HL-60 (cell line): ENCODE data around the gene FARS2.

Experiments used
- DNase-seq, 2 experiments: peaks; one replicate each; pipeline ENCODE4 v3.0.0-alpha.2; 2010 to 2020; ENCODE audit warnings: low read depth in 1 of 2, low spot score in 1 of 2
- H3K27ac ChIP-seq: fragments of 250-450 bp; sonication (Bioruptor Pico); replicated peaks from 2 replicates; pipeline ENCODE4 v1.5.1; 2020; ENCODE audit warnings: mild to moderate bottlenecking, moderate library complexity
- H3K27me3 ChIP-seq: fragments of 250-450 bp; sonication (Bioruptor Pico); 2 replicates; pipeline ENCODE4 v1.5.1; 2021; ENCODE audit warnings: mild to moderate bottlenecking, moderate library complexity; ENCODE audit not compliant: insufficient read depth, poor library complexity, severe bottlenecking
- H3K4me3 ChIP-seq: replicated peaks from 2 replicates; pipeline ENCODE4 v1.5.1; 2011; ENCODE audit warnings: mild to moderate bottlenecking, control low read depth, low read length; ENCODE audit not compliant: insufficient read depth
- CTCF ChIP-seq: IDR thresholded peaks from one replicate; pipeline ENCODE4 v1.5.1; 2011; ENCODE audit warnings: low read length, control low read depth, inconsistent platforms; ENCODE audit not compliant: insufficient read depth
- GABPA ChIP-seq: IDR thresholded peaks from 2 replicates; pipeline ENCODE4 v1.6.1; 2012; ENCODE audit warnings: low read depth
- POLR2AphosphoS5 ChIP-seq: IDR thresholded peaks from 2 replicates; pipeline ENCODE4 v1.6.1; 2012; ENCODE audit warnings: low read depth
- REST ChIP-seq: IDR thresholded peaks from 2 replicates; pipeline ENCODE4 v1.6.1; 2012; ENCODE audit warnings: low read depth; ENCODE audit not compliant: insufficient replicate concordance
- SPI1 ChIP-seq: IDR thresholded peaks from 2 replicates; pipeline ENCODE4 v1.6.1; 2012; ENCODE audit warnings: low read depth, mild to moderate bottlenecking, borderline replicate concordance

FARS2 gene

GRCh38 chr6:5737460-5737859, 476.1 kb downstream of the FARS2 start:
- DNase-seq: no peak
- H3K27ac ChIP-seq: no peak overlapping the region
- H3K4me3 ChIP-seq: no peak overlapping the region
- H3K27me3 ChIP-seq: no peaks in the 10 kb centered on the region
- no peak for TF ChIP-seq POLR2AphosphoS5
- TF ChIP-seq GABPA: no peak

GRCh38 chr6:5738211-5738610, 476.9 kb downstream of the FARS2 start:
- DNase-seq: no peak
- TF ChIP-seq POLR2AphosphoS5 (no peak), REST (no peak), SPI1 (no peak), GABPA (no peak), CTCF (no peak)
- no peak overlapping the region for H3K27ac ChIP-seq

GRCh38 chr6:5744497-5744896, 483.2 kb downstream of the FARS2 start:
- Histone ChIP-seq H3K27me3 (no peaks in the 10 kb centered on the region), H3K27ac (no peak overlapping the region), H3K4me3 (no peak overlapping the region)
- DNase-seq: no peak
- TF ChIP-seq POLR2AphosphoS5: no peak
- TF ChIP-seq REST: no peak
- no peak for TF ChIP-seq SPI1
- no peak for TF ChIP-seq CTCF
- TF ChIP-seq GABPA: no peak

More at GRCh38 chr6:5738211-5738610, 476.9 kb downstream of the FARS2 start:
- Histone ChIP-seq H3K27me3 (no peaks in the 10 kb centered on the region), H3K4me3 (no peak overlapping the region)

- H3K27ac ChIP-seq: no peak overlapping the region
- no peak overlapping the region for H3K4me3 ChIP-seq
- no peaks in the 10 kb centered on the region for H3K27me3 ChIP-seq
- no peak for DNase-seq
- TF ChIP-seq GABPA: no peak
- no peak for TF ChIP-seq REST
- TF ChIP-seq SPI1: no peak
- TF ChIP-seq POLR2AphosphoS5: no peak
- no peak for TF ChIP-seq CTCF
These were observed 483.8 kb downstream of the FARS2 start for GRCh38 chr6:5745081-5745480.
